Skin epidermis (tissue), 12 donors: ENCODE data around the gene DCLRE1A.
"Not testable (repeated sequence)": the region's sequence is repeated elsewhere in the genome, so short reads cannot be mapped to it uniquely, and the experiment has no call there.

Source experiments
- H3K27ac ChIP-seq, 21 experiments: fragments of 200-600 bp; sonication (generic) in 11 of 21; one replicate each; pipeline ENCODE4 v1.5.0; 2020; ENCODE audit warnings: mild to moderate bottlenecking in 3 of 21, inconsistent platforms in 2 of 21, moderate library complexity in 2 of 21
- H3K4me3 ChIP-seq, 7 experiments: fragments of 200-600 bp; sonication (generic) in 2 of 7; one replicate each; pipeline ENCODE4 v1.5.0; 2020; ENCODE audit warnings: inconsistent platforms in 2 of 7, mild to moderate bottlenecking in 2 of 7, moderate library complexity in 1 of 7

The DCLRE1A gene

DNA sequence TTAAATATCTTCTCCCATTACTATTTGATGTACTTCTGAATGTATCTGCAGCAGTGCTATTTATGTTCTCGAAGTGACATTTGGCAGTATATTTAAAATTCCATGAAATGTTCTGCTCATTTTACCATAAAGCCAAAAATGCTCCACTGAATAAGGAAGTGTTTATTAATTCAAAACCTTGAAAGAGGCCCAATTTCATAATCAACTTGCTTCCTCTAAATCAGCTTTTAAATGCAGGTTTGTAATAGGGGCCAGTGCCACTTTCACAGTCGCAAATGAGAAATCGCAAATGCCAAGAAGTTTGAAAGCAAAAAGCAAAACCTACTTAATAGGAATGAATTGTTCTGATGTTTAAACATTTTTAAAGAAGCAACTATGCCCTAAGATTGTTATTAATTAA is 12.0 kb upstream of the DCLRE1A start:
- no peak overlapping the region for H3K4me3 ChIP-seq
- no peak overlapping the region for H3K27ac ChIP-seq

DNA sequence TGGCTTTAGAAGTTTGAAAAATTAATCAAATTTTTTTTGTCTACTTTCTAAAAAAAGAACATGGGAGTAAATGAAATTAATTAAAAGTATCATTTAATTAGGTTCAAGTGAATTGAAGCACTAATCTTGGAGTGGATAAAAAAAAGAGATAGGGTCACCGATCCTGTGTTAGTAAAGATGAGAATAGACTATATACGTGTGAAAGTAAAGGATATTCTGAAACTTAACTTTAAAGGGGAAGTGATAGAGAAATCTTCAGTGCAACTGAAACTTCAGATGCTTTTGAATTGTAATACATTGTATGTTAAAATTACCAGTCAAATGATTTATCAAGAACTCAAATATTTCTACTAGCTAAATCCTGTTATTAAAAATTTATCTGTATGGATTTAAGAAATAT is 5.4 kb upstream of the DCLRE1A start:
- Histone ChIP-seq H3K4me3 (no peak overlapping the region), H3K27ac (no peak overlapping the region)

DNA sequence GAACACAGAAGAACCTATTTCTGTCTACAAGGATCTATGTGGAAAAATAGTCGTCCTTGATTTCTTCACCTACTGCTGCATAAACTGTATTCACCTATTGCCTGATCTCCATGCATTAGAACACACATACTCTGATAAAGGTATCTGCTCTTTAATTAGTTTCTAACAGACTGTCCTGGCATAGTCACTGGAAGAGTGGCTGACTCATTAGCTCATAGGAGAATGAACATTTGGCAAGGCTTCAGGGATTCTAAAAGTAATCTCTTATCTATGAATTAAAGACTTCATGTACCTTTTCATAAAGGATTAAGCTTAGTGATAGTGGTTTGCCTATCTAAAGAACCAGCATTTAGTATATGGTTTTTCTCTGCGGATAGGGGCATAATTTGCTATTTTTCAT is 4.7 kb upstream of the DCLRE1A start:
- H3K4me3 ChIP-seq, result no peak overlapping the region
- H3K27ac ChIP-seq, result no peak overlapping the region

DNA sequence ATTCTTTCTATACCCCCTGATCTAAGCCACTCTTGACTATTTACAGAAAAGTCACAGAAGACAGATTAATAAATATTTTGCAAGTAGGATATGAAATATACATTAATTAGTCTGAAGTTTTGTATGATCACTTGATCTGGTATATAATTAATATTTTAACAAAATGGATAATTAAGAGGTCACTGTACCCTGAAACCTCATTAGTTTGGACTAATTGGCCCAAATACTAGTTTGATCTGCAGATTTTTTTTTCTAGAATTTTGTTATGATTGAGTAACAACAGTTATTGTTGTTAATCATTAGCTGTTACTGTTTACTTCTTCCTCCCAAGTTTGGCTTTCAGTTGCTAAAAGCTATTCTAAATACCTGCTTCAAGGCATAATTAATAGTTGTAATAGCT is 3.3 kb upstream of the DCLRE1A start:
- Histone ChIP-seq H3K27ac (no peak overlapping the region), H3K4me3 (no peak overlapping the region)

DNA sequence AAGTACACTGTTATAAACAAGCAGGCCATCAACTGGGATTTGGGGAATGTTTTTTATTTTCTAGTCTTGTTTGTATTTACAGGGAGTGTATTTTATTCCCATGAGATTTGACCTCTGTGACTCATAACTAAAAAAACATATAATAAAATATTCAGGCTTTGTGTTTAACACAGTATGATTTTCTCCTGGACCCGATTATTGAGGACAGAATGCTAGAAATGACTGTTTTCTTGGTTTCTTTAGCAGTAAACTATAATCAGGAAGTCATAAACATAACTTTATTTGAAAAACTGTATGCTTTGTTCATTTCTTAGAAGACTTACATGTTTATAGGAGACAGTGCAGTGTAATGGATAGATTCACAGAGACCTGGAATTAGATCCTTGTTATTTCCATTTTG is 2.7 kb upstream of the DCLRE1A start:
- Histone ChIP-seq H3K27ac (no peak overlapping the region), H3K4me3 (peak overlapping the region in 1 of 7 experiments; percentile 67)

DNA sequence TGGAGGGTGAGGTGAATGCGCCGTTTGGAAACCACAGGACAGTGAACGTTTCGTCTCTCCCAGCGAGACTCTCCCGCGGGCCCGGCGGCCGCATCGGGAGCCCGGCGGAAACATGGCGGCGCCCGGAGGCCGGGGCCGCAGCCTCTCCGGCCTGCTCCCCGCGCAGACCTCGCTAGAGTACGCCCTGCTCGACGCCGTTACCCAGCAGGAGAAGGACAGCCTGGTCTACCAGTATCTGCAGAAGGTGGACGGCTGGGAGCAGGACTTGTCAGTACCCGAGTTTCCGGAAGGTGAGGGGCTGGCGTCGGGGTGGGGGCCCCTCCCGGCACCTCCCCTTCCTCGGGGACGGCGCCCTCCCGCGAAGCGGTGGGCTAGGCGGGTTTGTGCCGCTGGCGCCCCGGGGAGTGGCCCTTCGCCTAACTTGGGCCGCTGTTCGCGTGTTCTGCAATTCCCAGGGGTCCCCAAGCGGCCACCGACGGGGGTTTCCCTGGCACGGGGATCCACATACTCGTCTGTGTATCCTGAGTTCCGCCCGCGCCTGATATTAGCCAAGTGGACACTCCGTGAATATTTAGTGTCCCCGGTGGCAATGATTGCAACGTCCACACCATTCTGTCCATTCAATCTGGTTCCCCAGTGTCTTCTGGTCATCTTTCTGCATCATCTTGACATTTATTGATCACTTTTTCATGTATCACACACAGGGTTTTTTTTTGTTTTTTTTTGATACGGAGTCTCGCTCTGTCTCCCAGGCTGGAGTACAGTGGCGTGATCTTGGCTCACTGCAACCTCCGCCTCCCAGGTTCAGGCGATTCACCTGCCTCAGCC is 1.1 kb upstream of the DCLRE1A start:
- Histone ChIP-seq H3K4me3 (peak overlapping the region; percentile 62 to 86 (median 74)), H3K27ac (peak overlapping the region; percentile 66 to 99 (median 92))

DNA sequence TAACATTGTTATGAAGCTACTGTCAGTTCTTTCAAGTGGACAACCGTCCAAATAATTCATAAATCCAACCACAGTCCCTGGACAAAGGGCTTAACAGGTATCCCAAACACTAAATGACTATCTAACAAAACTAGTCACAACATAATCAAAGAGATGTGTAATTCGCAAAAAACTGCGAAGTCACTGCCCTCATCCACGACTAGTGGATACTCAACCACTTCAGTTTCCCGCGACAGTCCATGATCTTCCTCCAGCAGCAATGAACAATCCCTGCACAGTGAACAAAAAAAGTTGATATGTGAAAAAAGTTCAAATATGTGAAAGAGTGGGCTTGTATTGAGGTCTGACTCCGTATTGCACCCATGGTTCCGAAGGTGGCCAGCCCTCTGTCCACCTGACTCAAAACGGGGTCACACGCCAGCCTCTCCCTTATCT is 287 bp downstream of the DCLRE1A start:
- Histone ChIP-seq H3K4me3 (peak overlapping the region; percentile 62 to 86 (median 74)), H3K27ac (peak overlapping the region; percentile 66 to 99 (median 92))

DNA sequence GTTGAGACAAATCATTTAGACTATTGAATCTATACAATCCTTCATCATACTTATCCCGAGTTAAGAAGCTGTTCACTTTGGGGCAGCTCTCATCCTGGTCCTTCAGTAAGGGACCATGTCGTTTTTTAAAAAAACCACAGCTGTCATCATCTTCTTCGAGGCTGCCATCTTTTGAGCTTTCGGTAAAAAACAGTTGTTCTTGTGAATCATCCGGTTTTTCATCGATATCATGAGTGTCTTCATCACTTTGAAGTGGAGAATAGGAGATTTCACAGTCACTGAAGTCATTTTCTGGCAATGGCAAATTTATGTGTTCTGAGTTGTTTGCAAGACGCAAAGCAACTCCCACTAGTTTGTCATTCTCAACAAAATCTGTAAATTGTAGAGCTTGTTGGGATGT is 3.9 kb downstream of the DCLRE1A start:
- Histone ChIP-seq H3K27ac (no peak overlapping the region), H3K4me3 (no peak overlapping the region)

DNA sequence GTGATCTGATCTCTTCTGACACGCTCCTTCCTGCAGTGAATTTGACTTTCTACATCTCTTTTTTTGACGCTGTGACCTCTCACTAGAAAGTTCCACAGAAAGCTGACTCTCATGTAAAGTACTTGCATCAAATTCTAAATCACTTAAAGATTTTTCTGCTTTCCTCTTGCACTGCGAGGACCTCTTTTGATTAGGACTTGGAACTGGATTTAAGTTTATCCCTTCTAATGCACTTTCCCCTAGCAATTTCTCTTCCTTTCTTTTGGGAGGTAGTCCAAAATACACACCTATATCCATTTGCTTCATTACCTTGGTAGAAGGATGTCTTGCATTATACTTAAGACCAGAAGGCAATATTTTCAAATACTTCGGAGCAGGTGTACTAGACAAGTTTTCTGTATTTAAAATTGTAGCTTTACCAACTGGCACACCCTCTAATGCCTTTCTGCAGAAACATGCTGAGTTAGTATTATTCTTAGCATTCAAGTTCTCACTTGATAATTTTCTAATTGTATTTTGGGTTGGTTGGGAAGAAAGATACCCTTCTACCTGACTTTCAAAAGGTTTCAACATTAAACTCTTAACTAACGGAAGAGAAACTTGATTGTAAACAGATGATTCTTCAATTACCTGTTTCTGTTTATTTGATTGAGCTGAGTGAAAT is 4.6 kb downstream of the DCLRE1A start:
- H3K27ac ChIP-seq, result no peak overlapping the region
- H3K4me3 ChIP-seq, result no peak overlapping the region

DNA sequence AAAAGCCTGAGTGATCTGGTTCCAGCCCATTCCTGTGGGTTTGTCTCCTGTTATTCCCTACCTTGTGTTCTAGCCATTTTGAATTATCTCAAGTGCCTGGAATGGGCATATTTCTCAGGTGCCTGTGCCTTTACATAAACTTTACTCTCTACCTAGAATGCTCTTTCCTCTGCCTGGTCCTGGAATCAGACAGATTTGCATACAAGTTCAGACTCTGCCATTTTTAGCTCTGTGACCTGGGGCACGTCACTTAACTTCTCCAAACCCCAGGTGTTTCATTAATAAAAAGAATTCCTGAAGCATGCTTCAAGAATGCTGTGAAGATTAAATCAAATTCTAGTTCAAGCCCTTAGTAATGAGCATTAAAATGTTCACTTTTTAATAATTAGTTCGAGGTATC is 7.8 kb downstream of the DCLRE1A start:
- Histone ChIP-seq H3K27ac (no peak overlapping the region), H3K4me3 (no peak overlapping the region)

DNA sequence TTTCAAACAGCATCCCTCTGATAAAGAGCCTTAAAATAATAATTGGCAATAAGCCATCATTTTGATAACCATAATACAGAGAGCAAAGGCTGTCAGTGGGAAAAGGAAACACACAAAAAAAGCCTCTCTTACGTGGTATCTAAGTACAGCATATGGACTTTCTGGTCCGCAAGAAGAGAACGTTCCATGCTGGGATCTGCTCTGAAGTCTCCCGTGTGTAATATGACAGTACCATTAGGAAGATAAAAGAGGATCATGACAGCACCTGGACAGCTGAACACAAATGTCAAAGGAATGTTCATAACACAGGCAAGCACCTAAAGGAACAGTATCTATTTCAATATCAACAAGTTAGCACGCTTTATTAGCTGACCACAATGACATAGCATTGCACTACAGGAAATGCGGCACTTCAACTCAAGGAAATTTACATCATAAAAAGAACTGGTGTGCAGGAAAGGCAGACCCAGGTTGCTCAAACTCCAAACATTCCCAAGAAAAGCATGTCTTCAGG is 9.9 kb downstream of the DCLRE1A start:
- Histone ChIP-seq H3K27ac (no peak overlapping the region), H3K4me3 (no peak overlapping the region)

DNA sequence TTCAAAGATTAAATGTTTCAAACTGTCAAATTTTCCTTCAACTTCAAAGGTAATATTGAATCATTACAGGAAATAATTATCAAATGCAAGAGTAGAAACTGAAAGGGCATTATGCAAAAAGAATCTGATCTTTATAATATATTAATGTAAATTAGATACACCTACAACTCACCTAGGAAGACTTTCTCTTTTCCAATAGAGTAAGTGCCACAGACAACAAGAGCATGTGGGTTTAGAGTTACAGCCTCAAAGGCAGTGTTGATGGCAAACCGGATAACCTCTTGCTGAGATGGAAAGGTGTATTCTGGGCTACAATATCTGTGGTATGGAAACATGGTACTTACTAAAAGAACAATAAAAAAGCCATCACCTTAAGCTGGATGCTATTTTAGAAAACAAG is 11.7 kb downstream of the DCLRE1A start:
- Histone ChIP-seq H3K27ac (no peak overlapping the region), H3K4me3 (no peak overlapping the region)

DNA sequence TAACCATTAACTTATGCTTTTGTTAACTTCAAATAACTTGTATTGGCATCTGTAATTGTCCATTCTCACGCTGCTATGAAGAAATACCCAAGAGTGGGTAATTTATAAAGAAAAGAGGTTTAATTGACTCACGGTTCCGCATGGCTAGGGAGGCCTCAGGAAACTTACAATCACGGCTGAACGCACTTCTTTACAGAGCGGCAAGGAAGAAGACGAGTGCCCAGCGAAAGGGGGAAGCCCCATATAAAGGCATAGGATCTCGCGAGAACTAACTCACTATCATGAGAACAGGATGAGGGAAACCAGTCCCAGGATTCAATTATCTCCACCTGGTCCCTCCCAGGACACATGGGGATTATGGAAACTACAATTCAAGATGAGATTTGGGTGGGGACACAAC is 25.3 kb downstream of the DCLRE1A start:
- H3K27ac ChIP-seq, H3K4me3 ChIP-seq: not testable (repeated sequence)

DNA sequence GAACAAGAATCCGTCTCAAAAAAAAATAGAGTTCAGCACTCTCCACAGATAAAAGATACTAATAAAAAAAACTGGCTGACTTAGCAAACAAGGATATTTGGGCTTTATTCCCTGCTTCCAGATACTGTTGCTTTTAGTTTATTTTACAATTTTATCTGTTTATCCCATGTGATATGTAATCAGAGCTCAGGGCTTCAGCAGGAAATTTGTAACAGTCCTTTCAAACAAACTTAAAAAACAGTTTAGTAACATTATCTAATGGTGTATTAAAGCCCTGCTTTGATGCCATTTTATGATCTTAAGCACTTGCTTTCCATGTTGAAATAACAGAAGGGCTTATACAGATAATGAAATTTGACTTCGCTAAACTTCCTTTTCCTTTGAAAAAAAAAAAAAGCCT is 28.1 kb downstream of the DCLRE1A start:
- Histone ChIP-seq H3K4me3 (no peak overlapping the region), H3K27ac (no peak overlapping the region)

DNA sequence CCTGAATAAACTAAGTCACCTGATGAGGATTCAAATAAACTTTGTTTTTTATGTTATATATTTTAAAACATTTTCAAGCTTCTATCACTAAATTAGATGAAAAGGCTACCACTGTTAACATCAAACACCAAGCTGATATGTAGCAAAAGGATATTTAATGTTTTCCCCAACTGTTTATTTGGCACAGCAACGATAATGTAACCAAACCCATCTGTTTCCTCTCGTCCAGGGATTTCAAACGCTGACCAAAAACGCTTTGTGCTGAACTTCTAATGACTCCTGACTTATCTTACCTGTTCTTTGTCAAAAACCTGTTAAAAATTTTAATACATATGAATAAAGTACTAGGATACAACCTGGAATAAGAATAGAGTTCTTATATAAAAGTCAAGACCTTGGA is 30.5 kb downstream of the DCLRE1A start:
- Histone ChIP-seq H3K4me3 (no peak overlapping the region), H3K27ac (no peak overlapping the region)

DNA sequence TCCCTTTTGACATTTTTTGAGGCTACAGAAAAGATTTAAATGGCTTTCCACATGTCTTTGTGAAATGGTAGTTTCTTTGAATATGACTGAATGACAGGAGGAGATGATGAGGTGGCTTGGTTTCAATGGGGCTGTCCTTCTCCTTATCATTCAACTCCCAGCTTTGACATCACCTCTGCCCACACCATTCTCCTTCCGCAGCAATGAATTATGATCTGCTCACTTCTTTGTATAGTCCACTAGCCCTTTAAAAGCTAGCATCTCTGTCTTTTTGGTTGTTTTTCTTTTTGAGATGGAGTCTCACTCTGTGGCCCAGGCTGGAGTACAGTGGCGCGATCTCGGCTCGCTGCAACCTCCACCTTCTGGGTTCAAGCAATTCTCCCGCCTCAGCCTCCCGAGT is 31.7 kb downstream of the DCLRE1A start:
- no peak overlapping the region for H3K27ac ChIP-seq

DNA sequence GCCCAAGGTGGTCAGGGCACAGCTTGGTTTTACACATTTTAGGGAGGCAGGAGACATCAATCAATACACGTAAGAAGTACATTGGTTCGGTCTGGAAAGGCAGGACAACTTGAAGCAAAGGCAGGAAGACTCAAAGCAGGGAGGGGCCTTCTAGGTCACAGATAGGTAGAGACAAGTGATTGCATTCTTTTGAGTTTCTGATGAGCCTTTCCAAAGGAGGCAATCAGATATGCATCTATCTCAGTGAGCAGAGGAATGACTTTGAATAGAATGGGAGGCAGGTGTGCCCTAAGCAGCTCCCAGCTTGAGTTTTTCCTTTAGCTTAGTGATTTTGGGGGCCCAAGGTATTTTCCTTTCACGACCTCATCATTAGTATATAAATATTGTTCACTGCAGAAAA is 32.6 kb downstream of the DCLRE1A start:
- H3K27ac ChIP-seq, H3K4me3 ChIP-seq: not testable (repeated sequence)

More for the DNA sequence above, 31.7 kb downstream of the DCLRE1A start:
- H3K4me3 ChIP-seq, result no peak overlapping the region

DNA sequence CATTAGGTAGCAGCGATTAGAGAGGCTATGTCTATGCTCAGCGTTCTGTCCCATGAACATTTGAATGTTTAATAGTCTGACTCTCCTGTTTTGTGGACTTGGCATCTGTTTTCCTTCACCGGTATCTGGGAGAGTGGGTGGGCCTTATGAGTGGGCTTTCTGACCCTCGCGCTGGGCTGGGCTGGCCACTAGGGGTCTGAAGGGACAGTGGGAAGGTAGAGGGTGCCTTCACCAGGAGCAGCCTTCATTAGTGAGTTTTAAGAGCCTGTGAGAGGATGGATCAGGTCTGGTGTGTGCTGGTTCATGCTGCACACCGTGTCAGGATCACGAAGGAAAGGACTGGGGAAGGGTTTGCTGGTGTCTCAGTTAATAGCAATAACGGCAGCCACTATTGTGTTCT is 33.4 kb downstream of the DCLRE1A start:
- no peak overlapping the region for H3K27ac ChIP-seq
- H3K4me3 ChIP-seq, result no peak overlapping the region

DNA sequence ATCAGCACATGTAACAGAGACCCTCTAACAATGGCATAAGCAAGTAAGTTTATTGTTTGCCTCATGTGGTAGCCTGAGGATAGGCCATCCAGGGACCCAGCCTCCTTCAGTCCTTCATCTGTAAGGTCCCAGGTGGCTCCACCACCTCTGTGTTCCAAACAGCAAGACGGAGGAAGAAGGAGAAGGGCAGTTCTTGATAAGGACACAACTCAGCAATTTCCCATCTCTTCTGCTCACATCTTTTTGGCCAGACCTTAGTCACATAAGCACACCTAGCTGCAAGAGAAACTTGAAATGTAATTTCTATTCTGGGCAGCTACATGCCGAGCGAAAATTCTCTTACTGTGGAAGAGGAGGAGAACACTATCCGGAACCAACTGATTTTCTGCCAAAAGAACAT is 33.9 kb downstream of the DCLRE1A start:
- Histone ChIP-seq H3K27ac (no peak overlapping the region), H3K4me3 (no peak overlapping the region)

DNA sequence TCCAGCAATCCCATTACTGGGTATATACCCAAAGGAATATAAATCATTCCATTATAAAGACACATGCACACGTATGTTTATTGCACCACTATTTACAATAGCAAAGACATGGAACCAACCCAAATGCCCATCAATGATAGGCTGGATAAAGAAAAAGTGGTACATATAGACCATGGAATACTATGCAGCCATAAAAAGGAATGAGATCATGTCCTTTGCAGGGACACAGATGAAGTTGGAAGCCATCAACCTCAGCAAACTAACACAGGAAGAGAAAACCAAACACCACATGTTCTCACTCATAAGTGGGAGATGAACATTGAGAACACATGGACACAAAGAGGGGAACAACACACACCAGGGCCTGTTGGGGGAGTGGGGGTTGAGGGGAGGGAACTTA is 39.2 kb downstream of the DCLRE1A start:
- H3K27ac ChIP-seq, H3K4me3 ChIP-seq: not testable (repeated sequence)

DNA sequence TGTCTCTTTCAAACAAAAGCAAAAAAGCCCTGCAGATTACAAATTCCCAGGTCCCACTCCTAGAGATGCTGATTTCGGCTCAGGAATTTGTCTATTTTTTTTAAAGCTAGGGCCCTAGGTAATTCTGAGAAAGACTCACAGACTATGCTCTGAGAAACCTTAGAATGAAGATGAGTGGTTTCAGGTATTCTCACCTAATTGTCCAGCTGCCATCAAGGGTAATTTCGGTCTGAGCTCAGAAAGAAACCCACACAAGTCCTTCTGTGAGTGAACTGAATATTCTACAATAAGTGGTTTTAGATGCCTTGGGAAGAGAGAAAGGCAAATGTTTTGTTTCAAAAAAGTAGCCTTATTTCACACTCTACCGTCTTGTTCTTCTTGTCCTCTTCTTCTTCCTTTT is 45.7 kb downstream of the DCLRE1A start:
- Histone ChIP-seq H3K4me3 (no peak overlapping the region), H3K27ac (no peak overlapping the region)
